AML-193 (cell line): ENCODE data around the gene LRRC7.
"Not testable (repeated sequence)": the region's sequence is repeated elsewhere in the genome, so short reads cannot be mapped to it uniquely, and the experiment has no call there.

Experiments used
- DNase-seq, 2 experiments: peaks; one replicate each; lab custom pipeline; 2025; lab: John Stamatoyannopoulos, UW

The LRRC7 gene

DNA sequence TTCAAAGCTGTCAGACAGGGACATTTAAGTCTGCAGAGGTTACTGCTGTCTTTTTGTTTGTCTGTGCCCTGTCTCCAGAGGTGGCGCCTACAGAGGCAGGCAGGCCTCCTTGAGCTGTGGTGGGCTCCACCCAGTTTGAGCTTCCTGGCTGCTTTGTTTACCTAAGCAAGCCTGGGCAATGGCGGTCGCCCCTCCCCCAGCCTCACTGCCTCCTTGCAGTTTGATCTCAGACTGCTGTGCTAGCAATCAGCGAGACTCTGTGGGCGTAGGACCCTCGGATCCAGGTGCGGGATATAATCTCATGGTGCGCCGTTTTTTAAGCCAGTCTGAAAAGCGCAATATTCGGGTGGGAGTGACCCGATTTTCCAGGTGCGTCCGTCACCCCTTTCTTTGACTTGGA, 320.3 kb downstream of the LRRC7 start:
- DNase-seq = not testable (repeated sequence)

DNA sequence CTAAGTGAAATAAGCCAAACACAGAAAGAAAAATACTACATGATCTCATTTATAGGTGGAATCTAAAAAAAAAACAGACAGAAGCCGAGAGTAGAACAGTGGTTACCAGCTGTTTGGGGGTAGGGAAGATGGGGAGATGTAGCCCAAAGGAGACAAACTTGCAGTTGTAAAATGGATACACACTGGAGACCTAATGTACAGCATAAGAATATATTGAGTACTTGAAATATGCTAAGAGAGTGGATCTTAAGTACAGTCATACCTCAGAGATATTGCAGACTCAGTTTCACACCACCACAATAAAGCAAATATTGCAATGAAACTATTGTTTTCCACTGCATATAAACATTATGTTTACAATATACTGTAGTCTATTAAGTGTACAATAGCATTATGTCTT, 320.9 kb downstream of the LRRC7 start:
- no peak for DNase-seq

GRCh38 chr1:69898403-69898947, 330.8 kb downstream of the LRRC7 start:
- no peak for DNase-seq

- peak; percentile 87 to 91 for DNase-seq
Observed at GRCh38 chr1:69911301-69911801, 343.6 kb downstream of the LRRC7 start.

DNA sequence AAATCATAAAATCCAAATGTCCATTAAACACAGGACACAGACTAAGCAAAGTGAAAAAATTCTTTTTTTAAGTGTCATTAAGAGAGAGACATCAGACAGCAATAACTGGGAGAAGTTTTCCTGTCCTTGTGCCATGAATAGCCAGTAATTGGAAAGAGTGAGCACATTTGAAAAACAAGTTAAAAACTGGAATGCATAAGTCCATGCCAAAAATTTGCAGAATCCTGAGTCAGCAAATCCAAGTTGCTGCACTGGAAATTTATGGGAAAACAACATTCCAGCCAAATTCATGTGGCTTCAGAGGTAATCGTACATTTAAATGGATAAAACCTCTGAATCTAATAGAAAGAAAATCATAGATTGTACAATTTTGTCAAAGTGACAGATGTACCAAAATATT, 346.3 kb downstream of the LRRC7 start:
- no peak for DNase-seq

DNA sequence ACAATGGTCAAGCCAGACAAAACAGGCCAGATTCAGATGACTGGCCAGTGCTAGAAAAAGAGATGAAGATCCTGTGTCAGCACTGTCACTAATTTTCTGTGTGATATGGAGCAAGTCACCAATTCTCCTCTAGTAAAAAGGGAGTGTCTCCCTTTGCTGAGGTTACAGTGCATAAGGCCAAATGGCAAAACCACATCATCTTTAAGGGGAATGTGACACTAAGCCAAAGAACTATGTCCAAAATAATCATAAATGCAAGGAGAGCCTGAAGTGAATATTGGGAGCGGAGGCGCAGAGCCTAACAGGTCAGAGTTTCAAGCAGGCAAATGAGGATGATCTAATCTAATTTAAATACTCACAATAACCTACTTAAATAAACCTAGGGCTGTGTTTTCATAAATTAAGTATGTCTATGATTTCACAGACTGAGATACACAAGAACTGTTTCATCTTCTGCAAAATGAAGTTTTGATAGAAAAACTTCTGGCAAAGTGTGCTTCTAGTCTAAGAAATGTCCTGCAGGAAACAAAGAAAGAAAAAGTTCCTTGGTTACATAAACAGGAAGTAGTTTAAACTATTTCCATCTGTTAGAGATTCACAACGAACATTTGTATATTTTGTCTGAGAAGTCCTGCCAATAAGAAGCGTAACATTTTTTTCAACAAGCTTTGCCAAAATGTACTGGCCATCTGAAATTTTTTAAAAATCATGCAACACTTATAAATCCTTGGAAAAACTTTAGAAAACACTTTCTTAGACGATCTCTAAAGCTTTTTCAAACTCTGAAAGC, 347.4 kb downstream of the LRRC7 start:
- DNase-seq = peak; percentile 7

DNA sequence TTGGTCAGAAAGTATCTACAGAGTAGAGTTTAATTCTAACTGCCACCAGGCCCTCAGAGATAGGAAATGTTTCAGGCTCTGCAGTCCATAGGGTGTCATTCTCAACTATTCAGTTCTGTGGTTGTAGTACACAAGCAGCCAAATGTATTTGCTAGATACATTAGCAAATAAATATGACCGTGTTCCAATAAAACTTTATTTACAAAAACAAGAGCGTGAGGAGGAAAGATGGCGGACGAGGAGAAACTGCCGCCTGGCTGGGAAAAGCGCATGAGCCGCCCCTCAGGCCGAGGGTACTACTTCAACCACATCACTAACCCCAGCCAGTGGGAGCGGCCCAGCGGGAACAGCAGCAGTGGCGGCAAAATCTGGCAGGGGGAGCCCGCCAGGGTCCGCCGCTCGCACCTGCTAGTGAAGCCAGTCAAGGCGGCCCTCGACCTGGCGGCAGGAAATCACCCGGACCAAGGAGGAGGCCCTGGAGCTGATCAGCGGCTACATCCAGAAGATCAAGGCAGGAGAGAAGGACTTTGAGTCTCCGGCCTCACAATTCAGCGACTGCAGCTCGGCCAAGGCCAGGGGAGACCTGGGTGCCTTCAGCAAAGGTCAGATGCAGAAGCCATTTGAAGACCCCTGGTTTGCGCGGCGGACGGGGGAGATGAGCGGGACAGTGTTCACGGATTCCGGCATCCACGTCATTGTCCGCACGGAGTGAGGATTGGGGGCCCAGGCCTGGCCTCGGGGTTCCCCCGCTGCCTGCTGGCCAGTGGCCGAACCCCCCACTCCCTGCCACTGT, 351.6 kb downstream of the LRRC7 start:
- DNase-seq = no peak

GRCh38 chr1:69919922-69920273, 352.2 kb downstream of the LRRC7 start:
- DNase-seq = no peak

- DNase-seq = no peak
Observed at GRCh38 chr1:69920426-69920825, 352.7 kb downstream of the LRRC7 start.

- no peak for DNase-seq
Observed at GRCh38 chr1:69921486-69921885, 353.8 kb downstream of the LRRC7 start.

DNA sequence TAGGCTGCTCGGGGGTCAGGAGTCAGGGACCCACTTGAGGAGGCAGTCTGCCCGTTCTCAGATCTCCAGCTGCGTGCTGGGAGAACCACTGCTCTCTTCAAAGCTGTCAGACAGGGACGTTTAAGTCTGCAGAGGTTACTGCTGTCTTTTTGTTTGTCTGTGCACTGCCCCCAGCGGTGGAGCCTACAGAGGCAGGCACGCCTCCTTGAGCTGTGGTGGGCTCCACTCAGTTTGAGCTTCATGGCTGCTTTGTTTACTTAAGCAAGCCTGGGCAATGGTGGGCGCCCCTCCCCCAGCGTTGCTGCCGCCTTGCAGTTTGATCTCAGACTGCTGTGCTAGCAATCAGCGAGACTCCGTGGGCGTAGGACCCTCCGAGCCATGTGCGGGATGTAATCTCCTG, 360.5 kb downstream of the LRRC7 start:
- DNase-seq = not testable (repeated sequence)

GRCh38 chr1:69929308-69930057, 361.8 kb downstream of the LRRC7 start:
- peak in 1 of 2 experiments; percentile 5 for DNase-seq

- no peak for DNase-seq
Observed at GRCh38 chr1:69930396-69930795, 362.7 kb downstream of the LRRC7 start.

DNA sequence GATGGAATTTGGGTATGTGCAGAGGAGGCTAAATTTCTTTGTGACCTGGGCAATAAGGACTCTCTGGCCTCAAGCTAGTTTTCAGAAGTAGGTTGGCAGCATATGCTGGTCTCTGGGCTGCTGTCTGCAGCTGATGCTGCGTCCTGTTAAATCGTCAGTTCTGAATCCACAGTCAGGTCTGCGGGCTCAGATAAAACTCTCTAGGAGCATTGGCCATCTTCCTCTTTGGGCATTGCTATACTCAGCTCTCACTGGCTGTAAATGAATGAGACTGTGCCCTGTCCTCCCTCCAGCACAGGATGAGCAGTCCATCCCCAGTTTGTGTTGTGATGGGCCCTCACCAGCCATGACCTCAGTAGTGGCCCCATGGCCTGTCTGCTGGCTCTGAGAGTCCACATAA, 365.0 kb downstream of the LRRC7 start:
- no peak for DNase-seq

DNA sequence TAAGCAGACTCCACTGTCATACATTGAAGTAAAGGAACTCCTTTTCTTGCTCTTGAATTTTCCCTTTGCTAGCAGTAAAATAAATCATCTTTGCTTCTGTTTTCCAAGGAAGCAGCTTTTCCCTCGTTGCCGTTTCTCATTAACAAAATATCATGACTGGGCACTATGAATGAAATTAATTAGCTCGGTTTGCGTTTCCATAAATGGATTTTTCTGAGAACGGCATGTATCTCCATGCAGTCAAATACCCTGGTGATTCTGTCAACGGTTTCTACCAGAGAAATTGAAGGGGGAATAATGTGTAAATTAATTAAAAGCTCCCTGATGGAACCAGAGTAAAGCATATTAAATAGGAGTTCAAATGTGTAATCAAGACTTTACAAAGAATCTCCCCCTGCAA, 372.5 kb downstream of the LRRC7 start:
- no peak for DNase-seq

- DNase-seq = no peak
Observed at GRCh38 chr1:69940816-69941215, 373.1 kb downstream of the LRRC7 start.

GRCh38 chr1:69943030-69943429, 375.3 kb downstream of the LRRC7 start:
- no peak for DNase-seq

DNA sequence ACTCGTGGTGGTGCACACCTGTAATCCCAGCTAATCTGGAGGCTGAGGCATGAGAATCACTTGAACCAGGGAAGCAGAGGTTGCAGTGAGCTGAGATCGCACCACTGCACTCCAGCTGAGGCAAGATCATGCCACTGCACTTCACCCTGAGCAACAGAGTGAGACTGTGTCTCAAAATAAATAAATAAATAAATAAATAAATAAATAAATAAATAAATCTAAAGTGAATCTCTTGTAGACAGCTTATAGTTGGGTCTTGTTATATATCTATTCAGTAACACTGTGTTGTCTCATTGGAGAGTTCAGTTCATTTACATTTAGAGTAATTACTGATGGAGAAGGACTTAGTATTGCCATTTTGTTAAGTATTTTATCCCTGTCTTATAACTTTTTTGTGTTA, 379.2 kb downstream of the LRRC7 start:
- no peak for DNase-seq

DNA sequence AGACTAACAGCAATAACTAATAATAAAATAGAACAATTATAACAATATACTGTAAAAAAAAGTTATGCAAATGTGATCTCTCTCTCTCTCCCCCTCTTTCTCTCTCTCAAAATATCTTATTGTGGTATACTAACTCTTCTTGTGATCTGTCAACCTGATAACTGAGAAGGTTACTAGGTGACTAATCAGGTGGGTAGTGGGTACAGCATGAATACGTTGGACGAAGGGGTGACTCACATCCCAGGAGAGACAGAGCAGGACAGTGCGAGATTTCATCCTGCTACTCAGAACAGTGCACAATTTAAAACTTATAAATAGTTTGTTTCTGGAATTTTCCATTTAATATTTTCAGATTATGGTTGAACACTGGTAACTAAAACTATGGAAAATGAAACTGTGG, 380.1 kb downstream of the LRRC7 start:
- DNase-seq = no peak

- DNase-seq = no peak
Observed at GRCh38 chr1:69952676-69953075, 385.0 kb downstream of the LRRC7 start.

GRCh38 chr1:69962452-69962851, 394.7 kb downstream of the LRRC7 start:
- not testable (repeated sequence) for DNase-seq

GRCh38 chr1:69967245-69967766, 399.6 kb downstream of the LRRC7 start:
- DNase-seq = no peak
